Hepatocyte (in vitro differentiated cells): ENCODE measurements around the gene WDR1.

Experiments
- CTCF ChIP-seq: fragments of 200-600 bp; sonication (generic); IDR thresholded peaks from 2 replicates; pipeline ENCODE4 v1.5.1; 2016; ENCODE audit warnings: antibody characterized with exemption, mild to moderate bottlenecking; ENCODE audit not compliant: poor library complexity
- EZH2 ChIP-seq: fragments of 200-600 bp; sonication (generic); IDR thresholded peaks from 2 replicates; pipeline ENCODE4 v1.6.1; 2016; ENCODE audit warnings: antibody characterized with exemption, mild to moderate bottlenecking, borderline replicate concordance
- EZH2phosphoT487 ChIP-seq: fragments of 200-600 bp; sonication (generic); IDR thresholded peaks from one replicate; pipeline ENCODE4 v1.6.1; 2018; ENCODE audit warnings: antibody characterized with exemption, mild to moderate bottlenecking, low read depth, moderate library complexity; ENCODE audit not compliant: unreplicated experiment, severe bottlenecking

DNA sequence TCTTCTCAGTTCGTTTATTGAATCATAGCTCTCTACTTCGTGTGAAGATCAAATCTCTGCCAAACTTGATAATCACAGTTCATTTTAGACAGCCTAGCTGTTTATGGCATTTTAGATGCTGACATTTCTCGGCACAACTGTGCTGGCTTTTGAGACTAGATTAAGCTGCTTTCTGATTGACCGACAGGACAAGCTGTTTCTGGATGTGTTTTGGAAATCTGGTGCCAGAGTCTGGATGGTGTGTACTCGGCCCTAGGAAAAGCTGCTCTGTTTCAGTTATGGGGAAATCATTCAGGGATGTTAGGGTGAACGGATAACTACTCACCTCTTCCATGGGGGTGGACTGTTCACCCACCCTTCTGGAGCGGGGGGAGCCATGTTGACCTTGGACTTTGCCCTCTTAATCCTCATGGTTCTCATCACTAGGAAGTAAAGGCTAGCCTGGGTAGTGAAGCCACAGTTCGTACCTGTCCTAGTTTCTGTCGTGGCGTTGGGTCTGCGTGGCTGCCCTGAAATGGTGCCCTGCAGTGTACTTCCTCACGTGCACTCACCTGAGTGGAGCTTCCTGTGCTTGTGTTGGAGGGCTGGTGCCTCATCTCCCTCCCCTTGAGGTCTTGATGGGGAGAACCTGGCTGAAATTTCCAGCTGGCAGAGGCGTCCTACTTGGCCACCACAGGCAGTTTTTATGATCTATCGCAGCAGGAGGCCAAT is 13.7 kb upstream of the WDR1 start:
- TF ChIP-seq CTCF (no peak), EZH2phosphoT487 (no peak), EZH2 (no peak)
